Nephron progenitor cell (in vitro differentiated cells): ENCODE results near the gene PRG2.

Experiments used
- DNase-seq: peaks from one replicate; pipeline ENCODE4 v3.0.0; 2021
- H3K27ac Mint-ChIP-seq: 2 replicates; pipeline ENCODE4 v1.8.0; 2021; ENCODE audit warnings: mild to moderate bottlenecking, moderate library complexity, mixed read lengths
- H3K27me3 Mint-ChIP-seq: 2 replicates; pipeline ENCODE4 v1.8.0; 2021; ENCODE audit warnings: mild to moderate bottlenecking, low read depth, mixed read lengths; ENCODE audit not compliant: poor library complexity
- H3K36me3 Mint-ChIP-seq: 2 replicates; pipeline ENCODE4 v1.8.0; 2021; ENCODE audit warnings: low read depth, mixed read lengths
- H3K4me1 Mint-ChIP-seq: 2 replicates; pipeline ENCODE4 v1.8.0; 2021; ENCODE audit warnings: mixed read lengths
- H3K4me3 Mint-ChIP-seq: 2 replicates; pipeline ENCODE4 v1.8.0; 2021; ENCODE audit warnings: mild to moderate bottlenecking, moderate library complexity, mixed read lengths
- H3K9me3 Mint-ChIP-seq: 2 replicates; pipeline ENCODE4 v1.8.0; 2021; ENCODE audit warnings: mild to moderate bottlenecking, moderate library complexity, mixed read lengths
- CTCF ChIP-seq: fragments of 200-600 bp; sonication (generic); IDR thresholded peaks from 2 replicates; pipeline ENCODE4 v1.5.0; 2021; ENCODE audit warnings: antibody characterized with exemption

The PRG2 gene

GRCh38 chr11:57378186-57378585, 12.3 kb downstream of the PRG2 start:
- Mint-ChIP-seq H3K4me3 (no peak overlapping the region), H3K9me3 (no peaks in the 10 kb centered on the region), H3K27ac (no peak overlapping the region), H3K27me3 (peaks cover 39% of the 10 kb centered on the region), H3K36me3 (no peaks in the 10 kb centered on the region), H3K4me1 (peaks cover 10% of the 10 kb centered on the region)
- no peak for DNase-seq
- no peak for TF ChIP-seq CTCF

GRCh38 chr11:57377107-57377506, 13.3 kb downstream of the PRG2 start:
- DNase-seq = no peak
- Mint-ChIP-seq H3K27ac (no peak overlapping the region), H3K4me1 (peaks cover 10% of the 10 kb centered on the region), H3K4me3 (peak overlapping the region; percentile 7), H3K36me3 (no peaks in the 10 kb centered on the region), H3K27me3 (peaks cover 34% of the 10 kb centered on the region), H3K9me3 (no peaks in the 10 kb centered on the region)
- no peak for TF ChIP-seq CTCF

DNA sequence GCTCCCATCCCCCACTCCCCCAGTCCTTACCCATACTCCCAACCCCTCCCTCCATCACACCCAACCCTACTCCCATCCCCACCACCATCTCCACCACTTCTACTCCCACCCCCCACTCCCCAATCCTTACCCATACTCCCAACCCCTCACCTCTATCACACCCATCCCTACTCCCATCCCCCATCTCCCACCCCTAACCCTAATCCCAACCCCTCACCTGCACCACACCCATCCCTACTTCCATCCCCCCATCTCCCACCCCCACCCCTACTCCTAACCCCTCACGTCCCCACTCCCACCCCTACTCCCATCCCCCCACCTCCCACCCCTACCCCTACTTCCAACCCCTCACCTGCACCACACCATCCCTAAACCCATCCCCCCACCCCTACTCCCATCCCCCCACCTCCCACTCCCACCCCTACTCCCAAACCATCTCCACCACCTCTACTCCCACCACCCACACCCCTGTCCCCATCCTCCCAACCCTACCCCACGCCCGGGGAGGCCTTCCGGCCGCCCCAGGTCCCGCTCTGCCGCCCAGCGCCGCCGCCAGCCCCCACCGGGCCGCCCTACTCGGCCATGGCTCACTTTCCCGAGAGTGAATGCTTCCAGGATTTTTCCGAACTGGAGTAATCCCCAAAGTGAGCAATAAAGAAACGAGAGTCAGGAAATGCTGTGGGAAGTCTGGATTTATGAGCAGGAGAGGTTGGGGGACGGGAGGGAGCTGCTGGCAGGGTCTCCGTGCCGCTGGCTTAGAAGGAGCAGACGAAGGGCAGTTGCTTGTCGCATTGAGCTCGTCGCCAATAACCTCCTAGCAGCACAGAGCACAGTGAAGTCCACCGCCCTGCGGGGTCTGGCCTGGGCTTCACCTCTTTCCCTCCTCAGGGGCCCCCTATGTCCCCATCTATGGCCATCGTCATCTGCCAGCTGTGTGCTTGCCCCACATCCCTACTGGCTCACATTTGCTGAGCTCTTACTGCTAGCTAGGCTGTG, 14.1 kb downstream of the PRG2 start:
- Mint-ChIP-seq H3K27me3 (peaks cover 31% of the 10 kb centered on the region), H3K36me3 (no peaks in the 10 kb centered on the region), H3K9me3 (no peaks in the 10 kb centered on the region), H3K4me1 (peaks cover 10% of the 10 kb centered on the region), H3K27ac (no peak overlapping the region), H3K4me3 (no peak overlapping the region)
- no peak for TF ChIP-seq CTCF
- no peak for DNase-seq

DNA sequence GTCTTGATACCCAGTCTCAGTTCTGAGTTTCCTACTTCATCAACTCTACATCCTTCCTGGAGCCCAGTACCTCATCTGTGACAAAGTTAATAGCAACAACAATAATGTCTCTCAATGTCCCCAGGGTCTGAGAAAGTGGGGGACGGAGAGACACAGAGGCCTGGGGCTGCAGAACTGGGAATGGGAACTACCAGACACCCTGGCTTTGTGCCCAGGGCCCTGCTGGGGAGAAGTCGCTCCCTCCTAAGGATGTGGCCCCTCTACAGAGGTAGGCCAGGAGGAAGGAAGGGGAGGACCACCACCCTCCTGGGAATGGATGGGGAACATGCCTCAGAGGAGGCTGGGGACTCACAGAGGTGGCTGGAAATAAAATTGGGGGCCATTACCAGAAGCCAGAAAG, 15.0 kb downstream of the PRG2 start:
- Mint-ChIP-seq H3K27me3 (peaks cover 22% of the 10 kb centered on the region), H3K9me3 (no peaks in the 10 kb centered on the region), H3K36me3 (no peaks in the 10 kb centered on the region), H3K4me1 (peaks cover 10% of the 10 kb centered on the region), H3K4me3 (no peak overlapping the region), H3K27ac (no peak overlapping the region)
- no peak for DNase-seq
- TF ChIP-seq CTCF = no peak

DNA sequence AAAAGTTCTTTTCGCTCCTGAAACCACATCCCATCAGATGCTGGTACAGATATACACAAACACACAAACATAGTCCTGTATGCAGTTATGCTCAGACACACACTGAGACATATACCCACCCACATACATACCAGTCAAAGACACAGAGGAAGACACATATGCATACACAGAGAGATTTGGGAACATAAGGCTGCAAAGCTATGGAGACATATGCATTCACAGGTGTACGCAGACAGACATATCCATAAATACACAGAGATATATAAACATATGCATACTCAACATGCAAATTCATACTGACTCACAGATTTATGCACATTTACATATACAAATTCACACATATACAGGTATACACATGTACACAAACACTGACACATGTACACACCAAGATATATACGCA, 15.5 kb downstream of the PRG2 start:
- no peak for DNase-seq
- Mint-ChIP-seq H3K36me3 (no peaks in the 10 kb centered on the region), H3K4me3 (no peak overlapping the region), H3K9me3 (no peaks in the 10 kb centered on the region), H3K27me3 (peaks cover 21% of the 10 kb centered on the region), H3K27ac (no peak overlapping the region), H3K4me1 (peaks cover 10% of the 10 kb centered on the region)
- no peak for TF ChIP-seq CTCF

DNA sequence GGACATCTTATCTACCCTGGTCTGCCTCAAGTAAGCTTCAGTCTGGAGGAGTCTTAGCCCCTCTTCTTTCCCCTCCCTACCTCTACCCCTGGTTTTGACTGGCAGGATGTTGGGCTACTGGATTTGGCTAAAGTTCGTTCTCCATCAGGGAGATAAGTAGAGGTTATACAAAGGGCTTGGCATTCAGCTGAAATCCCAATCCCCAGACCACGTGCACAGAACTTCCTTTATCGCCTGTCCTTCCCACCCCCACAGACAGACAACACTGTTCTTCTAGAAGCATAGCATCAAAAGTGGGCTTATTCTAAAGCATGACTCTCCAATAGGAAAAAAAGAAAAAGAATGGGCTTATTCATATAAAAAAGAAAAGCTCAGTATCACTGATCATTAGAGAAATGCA, 17.3 kb downstream of the PRG2 start:
- no peak for TF ChIP-seq CTCF
- no peak overlapping the region for H3K27ac Mint-ChIP-seq
- H3K9me3 Mint-ChIP-seq = no peaks in the 10 kb centered on the region
- H3K27me3 Mint-ChIP-seq = peaks cover 16% of the 10 kb centered on the region
- no peak for DNase-seq
- H3K36me3 Mint-ChIP-seq = no peaks in the 10 kb centered on the region
- no peak overlapping the region for H3K4me3 Mint-ChIP-seq
- peaks cover 10% of the 10 kb centered on the region for H3K4me1 Mint-ChIP-seq
